Fibroblast of lung (primary cell): ENCODE data around the gene CORO1A.
"Not testable (repeated sequence)": the region's sequence is repeated elsewhere in the genome, so short reads cannot be mapped to it uniquely, and the experiment has no call there.

ENCODE experiments used
- CTCF ChIP-seq, 2 donors: IDR thresholded peaks in 1 of 2; conservative IDR thresholded peaks in 1 of 2; 1 replicate in 1 of 2; 2 replicates in 1 of 2; pipeline ENCODE4 v1.5.1; 2011 to 2012; ENCODE audit warnings: low read length in 2 of 2, control low read depth in 1 of 2, inconsistent platforms in 1 of 2, low read depth in 1 of 2, mild to moderate bottlenecking in 1 of 2
- EZH2 ChIP-seq: IDR thresholded peaks from 2 replicates; pipeline ENCODE4 v1.5.1; 2012; ENCODE audit warnings: low read length, control low read depth, mild to moderate bottlenecking; ENCODE audit errors: missing control alignments

- not testable (repeated sequence) for TF ChIP-seq CTCF (conservative IDR thresholded peaks at IDR 0.05 in 1 of 2, IDR thresholded peaks at IDR 0.05 in 1 of 2; ENCODE audit: low read depth in 1 of 2, low read length in 2 of 2); EZH2
Observed at GRCh38 chr16:30191158-30191557, 7.8 kb downstream of the CORO1A start.
